Dendritic cell treated with granulocyte-macrophage colony-stimulating factor and Interleukin-4, amounts not matched to agents 40 ng/mL and 50 ng/mL, for 4 days (primary cell): ENCODE data around the gene GRB10.
"Not testable (repeated sequence)": the region's sequence is repeated elsewhere in the genome, so short reads cannot be mapped to it uniquely, and the experiment has no call there.

Experiments
- H3K27ac Mint-ChIP-seq: one replicate; pipeline ENCODE4 v1.8.0; 2022; ENCODE audit warnings: mild to moderate bottlenecking, mixed read lengths
- H3K27me3 Mint-ChIP-seq: one replicate; pipeline ENCODE4 v1.8.0; 2022; ENCODE audit warnings: mild to moderate bottlenecking, mixed read lengths
- H3K36me3 Mint-ChIP-seq: one replicate; pipeline ENCODE4 v1.8.0; 2022; ENCODE audit warnings: low read depth, mixed read lengths
- H3K4me1 Mint-ChIP-seq: one replicate; pipeline ENCODE4 v1.8.0; 2022; ENCODE audit warnings: low read depth, mixed read lengths
- H3K4me3 Mint-ChIP-seq: one replicate; pipeline ENCODE4 v1.8.0; 2022; ENCODE audit warnings: mild to moderate bottlenecking, moderate library complexity, mixed read lengths
- H3K9me3 Mint-ChIP-seq: one replicate; pipeline ENCODE4 v1.8.0; 2022; ENCODE audit warnings: mixed read lengths
- intact Hi-C: fragments of 100-400 bp; cut with micrococcal nuclease; formaldehyde crosslinking; loops from one replicate; pipeline ENCODE4 v1.15.0; 2022

The GRB10 gene

DNA sequence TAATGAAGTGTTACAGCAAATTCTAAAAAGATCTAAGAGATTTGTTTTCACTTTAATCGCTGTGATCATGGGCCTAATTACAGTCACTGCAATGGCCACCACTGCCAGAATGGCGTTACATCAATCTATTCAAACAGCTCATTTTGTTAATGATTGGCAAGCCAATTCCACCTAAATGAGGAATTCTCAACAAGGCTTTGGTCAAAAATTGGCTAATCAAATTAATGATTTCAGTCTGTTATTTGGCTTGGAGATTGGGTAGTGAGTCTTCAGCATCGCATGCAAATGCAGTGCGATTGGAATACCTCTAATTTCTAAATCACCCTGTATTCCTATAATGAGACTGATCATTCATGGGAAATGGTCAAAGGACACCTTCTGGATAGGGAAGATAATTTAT, 200.4 kb downstream of the GRB10 start:
- H3K4me3 Mint-ChIP-seq, H3K4me1 Mint-ChIP-seq, H3K27ac Mint-ChIP-seq, H3K36me3 Mint-ChIP-seq, H3K27me3 Mint-ChIP-seq, intact Hi-C loops: not testable (repeated sequence)
- H3K9me3 Mint-ChIP-seq: peaks cover 25% of the 10 kb centered on the region

DNA sequence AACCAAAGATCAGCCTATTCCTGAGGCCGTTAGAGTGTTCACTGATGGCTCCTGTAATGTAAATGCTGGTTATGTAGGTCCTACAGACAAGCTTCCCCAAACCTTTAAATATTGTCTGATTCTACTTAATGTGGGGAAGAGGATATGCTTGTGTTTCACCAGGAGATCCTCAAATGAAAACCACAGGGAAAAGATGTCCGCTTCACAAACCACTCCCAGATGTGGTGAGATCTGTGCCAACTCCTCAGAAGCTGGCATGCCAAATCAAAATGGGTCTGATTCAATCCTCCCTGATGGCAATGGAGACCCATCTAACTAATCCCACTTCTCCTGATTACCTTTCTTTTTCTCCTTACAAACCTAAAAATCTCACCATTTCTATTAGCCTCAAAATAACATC, 202.0 kb downstream of the GRB10 start:
- peaks cover 34% of the 10 kb centered on the region for H3K9me3 Mint-ChIP-seq
- H3K36me3 Mint-ChIP-seq, H3K27me3 Mint-ChIP-seq, H3K4me1 Mint-ChIP-seq, intact Hi-C loops, H3K27ac Mint-ChIP-seq, H3K4me3 Mint-ChIP-seq: not testable (repeated sequence)

DNA sequence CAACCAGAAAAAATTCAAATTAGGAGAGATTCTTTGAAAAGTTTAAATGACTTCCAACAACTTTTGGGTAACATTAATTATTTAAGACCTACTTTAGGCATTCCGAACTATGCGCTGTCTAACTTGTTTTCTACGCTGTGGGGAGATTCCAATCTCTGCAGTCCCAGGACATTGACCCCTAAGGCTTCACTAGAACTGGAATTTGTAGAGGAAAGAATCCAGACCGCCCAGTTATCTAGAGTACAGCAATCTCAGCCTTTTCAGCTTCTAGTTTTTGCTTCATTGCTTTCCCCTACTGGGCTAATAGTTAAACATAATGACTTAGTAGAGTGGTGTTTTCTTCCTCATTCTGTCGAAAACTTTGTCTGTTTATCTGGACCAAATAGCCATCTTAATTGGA, 202.6 kb downstream of the GRB10 start:
- intact Hi-C loops: no loop called here
- Mint-ChIP-seq H3K27ac (no peak overlapping the region), H3K4me3 (no peak overlapping the region), H3K9me3 (peaks cover 34% of the 10 kb centered on the region), H3K4me1 (no peaks in the 10 kb centered on the region), H3K27me3 (no peaks in the 10 kb centered on the region), H3K36me3 (no peaks in the 10 kb centered on the region)

DNA sequence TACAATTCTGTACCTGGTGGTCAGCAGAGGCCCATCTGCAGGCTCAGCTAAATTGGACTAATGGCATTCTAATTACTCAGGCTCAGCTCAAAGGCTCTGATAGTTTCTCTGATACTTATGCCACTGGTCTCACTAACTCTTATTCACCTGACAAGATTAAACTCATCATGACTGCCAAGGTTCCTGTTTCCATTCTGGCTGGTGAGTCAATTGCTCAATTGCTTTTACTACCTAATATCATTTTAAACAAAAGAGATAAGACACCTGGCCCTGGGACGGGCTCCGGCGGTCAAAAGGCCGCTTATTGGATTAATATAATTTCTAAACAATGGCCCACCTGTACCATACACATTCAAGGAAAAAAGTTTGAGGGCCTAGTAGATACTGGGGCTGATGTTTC, 204.6 kb downstream of the GRB10 start:
- H3K36me3 Mint-ChIP-seq, intact Hi-C loops, H3K27me3 Mint-ChIP-seq, H3K27ac Mint-ChIP-seq, H3K4me3 Mint-ChIP-seq, H3K4me1 Mint-ChIP-seq: not testable (repeated sequence)
- H3K9me3 Mint-ChIP-seq: peaks cover 19% of the 10 kb centered on the region

DNA sequence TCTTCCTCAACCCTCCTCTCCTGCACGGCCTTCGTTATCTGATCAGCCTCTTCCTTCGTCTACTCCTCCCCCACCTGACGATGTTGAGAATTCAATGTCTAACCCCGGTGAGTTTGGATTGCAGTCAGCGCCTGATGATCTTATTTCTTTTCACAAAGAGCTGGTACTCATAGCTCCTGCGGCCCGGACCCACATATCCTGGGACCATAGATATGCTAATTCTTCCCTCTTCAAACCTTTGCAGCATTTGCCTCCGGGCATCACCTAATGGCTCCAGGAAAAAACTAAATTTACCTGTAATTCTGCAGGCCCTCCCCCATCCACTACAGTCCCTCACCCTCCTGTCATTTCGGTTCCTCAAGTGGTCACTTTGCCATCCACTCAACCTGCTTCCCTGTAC, 205.1 kb downstream of the GRB10 start:
- intact Hi-C loops: no loop called here

DNA sequence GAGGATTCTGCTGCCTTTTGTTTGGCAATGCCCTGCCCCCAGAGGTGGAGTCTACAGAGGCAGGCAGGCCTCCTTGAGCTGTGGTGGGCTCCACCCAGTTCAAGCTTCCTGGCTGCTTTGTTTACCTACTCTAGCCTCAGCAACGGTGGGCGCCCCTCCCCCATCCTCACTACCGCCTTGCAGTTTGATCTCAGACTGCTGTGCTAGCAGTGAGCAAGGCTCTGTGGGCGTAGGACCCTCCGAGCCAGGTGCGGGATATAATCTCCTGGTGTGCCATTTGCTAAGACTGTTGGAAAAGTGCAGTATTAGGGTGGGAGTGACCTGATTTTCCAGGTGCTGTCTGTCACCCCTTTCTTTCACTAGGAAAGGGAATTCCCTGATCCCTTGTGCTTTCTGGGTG, 206.3 kb downstream of the GRB10 start:
- peaks cover 12% of the 10 kb centered on the region for H3K9me3 Mint-ChIP-seq
- H3K27ac Mint-ChIP-seq, intact Hi-C loops, H3K4me3 Mint-ChIP-seq, H3K36me3 Mint-ChIP-seq, H3K4me1 Mint-ChIP-seq, H3K27me3 Mint-ChIP-seq: not testable (repeated sequence)

More for the DNA sequence above, 205.1 kb downstream of the GRB10 start:
- no peak overlapping the region for H3K4me3 Mint-ChIP-seq
- H3K9me3 Mint-ChIP-seq: peaks cover 14% of the 10 kb centered on the region
- no peak overlapping the region for H3K27ac Mint-ChIP-seq
- no peaks in the 10 kb centered on the region for H3K27me3 Mint-ChIP-seq
- H3K4me1 Mint-ChIP-seq: no peaks in the 10 kb centered on the region
- no peaks in the 10 kb centered on the region for H3K36me3 Mint-ChIP-seq

DNA sequence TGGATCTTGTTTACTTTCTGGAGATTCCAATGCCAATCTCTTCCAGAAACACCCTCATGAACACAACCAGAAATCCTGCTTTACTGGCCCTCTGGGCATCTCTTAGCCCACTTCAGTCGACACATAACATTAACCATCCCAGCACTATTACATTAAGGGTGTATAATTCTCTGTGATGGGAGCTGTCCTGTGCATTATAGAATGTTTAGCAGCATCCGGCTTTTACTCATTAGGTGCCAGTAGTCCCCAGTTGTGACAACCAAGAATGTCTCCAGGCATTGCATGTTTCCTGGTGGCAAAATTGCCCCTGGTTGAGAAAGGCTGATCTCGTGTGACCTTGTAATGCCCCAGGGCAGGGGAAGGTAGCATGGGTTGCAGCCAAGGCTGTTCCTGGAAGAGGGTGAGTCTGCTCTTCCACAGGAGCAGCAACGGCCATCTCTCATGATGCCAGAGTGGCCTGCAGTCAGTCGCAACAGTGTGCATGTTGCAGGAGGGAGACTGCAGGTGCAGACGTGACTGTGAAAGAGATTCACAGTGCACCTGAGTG, 214.9 kb downstream of the GRB10 start:
- Mint-ChIP-seq H3K27ac (no peak overlapping the region), H3K36me3 (no peaks in the 10 kb centered on the region), H3K4me1 (no peaks in the 10 kb centered on the region), H3K4me3 (no peak overlapping the region), H3K27me3 (no peaks in the 10 kb centered on the region), H3K9me3 (no peaks in the 10 kb centered on the region)
- intact Hi-C loops: no loop called here

DNA sequence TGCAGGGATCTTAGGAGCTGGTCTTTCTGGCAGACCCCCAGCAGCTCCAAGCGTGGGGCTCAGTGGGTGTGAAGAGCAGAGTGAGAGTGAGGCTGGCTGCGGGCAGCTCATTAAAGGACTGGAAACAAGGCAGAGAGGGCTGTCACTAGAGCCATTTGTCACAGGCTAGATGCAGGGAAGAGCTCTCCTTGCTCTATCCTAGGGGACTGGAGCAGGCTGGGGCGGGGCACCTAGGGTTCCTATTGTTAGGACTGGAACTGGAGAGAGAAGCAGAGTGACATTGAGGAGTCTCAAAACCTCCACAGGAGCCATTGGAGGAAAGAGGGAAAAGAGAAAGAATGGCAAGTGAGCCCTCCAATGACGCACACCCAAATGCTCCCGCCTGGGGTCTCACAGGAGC, 216.7 kb downstream of the GRB10 start:
- Mint-ChIP-seq H3K27ac (no peak overlapping the region), H3K4me3 (no peak overlapping the region), H3K4me1 (no peaks in the 10 kb centered on the region), H3K36me3 (no peaks in the 10 kb centered on the region), H3K27me3 (no peaks in the 10 kb centered on the region), H3K9me3 (no peaks in the 10 kb centered on the region)
- intact Hi-C loops: no loop called here

DNA sequence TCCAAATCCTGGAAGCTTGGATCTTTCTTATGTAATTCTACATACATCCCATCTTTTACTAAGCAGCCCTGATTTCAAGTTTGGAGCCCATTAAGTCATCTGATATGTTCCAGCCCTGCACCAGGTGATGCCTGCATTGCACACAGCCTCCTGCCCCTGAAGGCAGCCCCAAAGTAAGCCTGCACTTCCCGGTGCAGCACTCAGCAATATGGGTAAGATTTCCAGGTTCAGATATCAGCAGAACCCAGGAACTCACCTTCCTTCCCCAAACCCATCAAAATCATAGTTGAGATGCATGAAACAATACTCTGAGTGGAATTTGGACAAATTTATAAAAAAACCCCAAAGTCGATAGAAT, 217.2 kb downstream of the GRB10 start:
- no peaks in the 10 kb centered on the region for H3K4me1 Mint-ChIP-seq
- H3K36me3 Mint-ChIP-seq: no peaks in the 10 kb centered on the region
- no peak overlapping the region for H3K4me3 Mint-ChIP-seq
- no peaks in the 10 kb centered on the region for H3K9me3 Mint-ChIP-seq
- intact Hi-C loops: no loop called here
- H3K27ac Mint-ChIP-seq: no peak overlapping the region
- H3K27me3 Mint-ChIP-seq: peaks cover 3% of the 10 kb centered on the region

DNA sequence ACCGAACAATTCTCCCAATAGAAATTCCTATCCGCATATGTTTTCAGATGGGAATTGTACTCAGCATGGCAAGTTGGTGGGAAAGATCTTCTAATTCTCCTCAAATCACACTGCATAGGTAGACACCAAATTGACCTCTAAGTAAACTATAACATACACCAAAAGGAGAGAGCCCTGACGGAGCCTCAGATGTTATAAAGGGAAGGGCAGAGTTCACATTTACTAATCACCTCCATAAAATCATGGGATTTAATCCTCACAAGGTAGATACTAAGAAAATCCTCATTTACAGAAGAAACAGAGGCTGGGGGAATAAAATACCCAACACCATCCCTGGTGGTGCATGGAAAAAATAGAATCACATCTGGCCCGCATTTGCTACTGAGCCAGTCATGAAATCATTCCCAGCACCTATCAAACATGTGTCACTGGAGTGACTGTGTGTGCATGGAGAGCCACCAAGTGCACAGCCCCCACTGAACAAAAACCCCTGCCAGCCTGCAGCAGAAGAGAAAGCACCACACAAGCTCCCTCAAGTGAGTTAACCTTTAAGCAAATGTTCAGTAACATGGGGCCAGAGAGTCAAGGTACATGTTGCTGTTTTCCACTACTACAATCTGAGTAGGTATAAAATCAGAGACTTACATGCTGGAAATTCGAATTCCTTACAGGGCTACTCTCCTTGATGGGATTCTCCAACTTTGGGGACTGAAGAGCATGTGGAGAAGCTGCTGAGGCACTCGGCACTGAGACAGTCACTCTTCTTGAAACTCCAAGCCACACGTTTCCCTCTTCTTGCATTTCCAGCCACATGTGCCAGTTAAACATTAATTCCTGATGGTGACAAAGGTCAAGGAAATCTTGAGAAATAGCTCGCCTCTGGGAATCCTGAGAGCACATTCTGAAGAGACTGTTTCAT, 217.8 kb downstream of the GRB10 start, which contains the start of gene DDC:
TSS of gene DDC (minus strand) at position 766 of the 919 bp plus-strand sequence. CDS start 21,320 bp downstream, outside the sequence.
- H3K4me3 Mint-ChIP-seq: no peak within 1 kb of the TSS
- H3K36me3 Mint-ChIP-seq: no peaks in the 10 kb centered on the region
- H3K27ac Mint-ChIP-seq: no peak within 1 kb of the TSS
- H3K4me1 Mint-ChIP-seq: no peaks in the 10 kb centered on the region
- intact Hi-C loops: no loop called here
- H3K9me3 Mint-ChIP-seq: no peaks in the 10 kb centered on the region
- peaks cover 6% of the 10 kb centered on the region for H3K27me3 Mint-ChIP-seq

DNA sequence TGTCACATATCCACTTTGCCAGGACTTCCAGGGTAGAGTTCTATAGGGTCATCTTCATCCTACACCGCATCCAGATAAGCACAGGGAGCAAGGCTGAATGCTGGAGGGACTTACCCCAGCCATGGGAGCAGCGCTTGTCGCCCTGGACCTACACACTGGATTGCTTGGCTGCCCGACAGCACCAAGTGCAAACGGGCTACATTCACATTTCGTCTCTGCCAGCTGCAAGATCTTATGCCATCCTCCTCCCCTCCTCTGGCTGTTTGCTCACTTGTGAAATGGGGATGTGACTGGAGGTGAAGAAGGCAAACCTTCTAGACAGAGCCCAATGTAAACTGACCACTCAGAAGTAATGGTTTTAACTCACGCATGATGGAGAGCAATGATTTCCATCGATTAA, 218.5 kb downstream of the GRB10 start:
- H3K36me3 Mint-ChIP-seq: no peaks in the 10 kb centered on the region

DNA sequence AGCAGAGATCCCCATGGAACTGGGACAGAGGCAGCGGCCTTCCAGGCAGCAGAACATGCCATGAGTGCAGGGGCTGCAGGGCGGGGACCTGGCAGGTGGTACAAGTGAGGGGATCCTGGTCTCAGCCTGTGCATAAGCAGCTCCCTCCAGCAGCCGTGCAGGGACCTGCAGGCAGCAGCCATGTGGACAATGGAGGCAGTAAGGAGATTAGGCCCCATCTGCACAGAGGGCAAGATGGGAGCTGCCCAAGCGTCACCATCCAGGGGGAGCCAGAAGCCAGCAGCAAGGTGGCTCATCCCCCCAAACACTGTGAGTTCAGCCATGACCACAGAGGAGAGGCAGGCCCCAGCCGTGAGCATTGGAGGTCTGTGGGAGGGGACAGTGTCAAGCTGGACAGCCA, 220.6 kb downstream of the GRB10 start:
- Mint-ChIP-seq H3K9me3 (no peaks in the 10 kb centered on the region), H3K27ac (no peak overlapping the region), H3K4me1 (no peaks in the 10 kb centered on the region), H3K4me3 (no peak overlapping the region), H3K27me3 (peaks cover 17% of the 10 kb centered on the region), H3K36me3 (no peaks in the 10 kb centered on the region)
- intact Hi-C loops: no loop called here

More for the DNA sequence above, 218.5 kb downstream of the GRB10 start:
- Mint-ChIP-seq H3K4me3 (no peak overlapping the region), H3K27me3 (peaks cover 10% of the 10 kb centered on the region), H3K4me1 (no peaks in the 10 kb centered on the region), H3K27ac (no peak overlapping the region), H3K9me3 (no peaks in the 10 kb centered on the region)
- intact Hi-C loops: no loop called here

DNA sequence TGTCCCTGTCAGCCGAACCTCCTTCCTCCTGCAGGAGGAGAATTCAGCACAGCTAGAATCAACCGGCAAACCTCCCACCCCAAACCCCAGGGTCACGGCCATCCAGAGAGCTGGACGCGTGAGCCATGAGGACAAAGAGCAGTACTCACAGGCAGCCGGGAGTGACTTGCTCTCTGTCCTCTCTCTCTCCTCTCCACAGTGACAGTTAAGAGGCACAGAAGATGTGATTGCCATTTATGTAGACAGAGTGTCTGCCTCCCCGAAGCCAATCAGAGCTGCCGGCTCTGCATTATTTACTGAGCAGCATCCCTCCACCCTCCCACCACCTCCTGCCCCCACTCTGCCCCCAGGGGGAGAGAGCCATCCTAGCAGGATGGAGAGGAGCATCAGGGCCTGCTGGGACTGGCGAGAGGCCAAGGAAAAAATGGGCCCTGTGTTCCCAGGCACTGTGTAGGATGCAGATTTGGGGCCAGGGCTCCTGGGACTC, 221.8 kb downstream of the GRB10 start:
- H3K4me1 Mint-ChIP-seq: no peaks in the 10 kb centered on the region
- no peak overlapping the region for H3K27ac Mint-ChIP-seq
- no peaks in the 10 kb centered on the region for H3K36me3 Mint-ChIP-seq
- no peak overlapping the region for H3K4me3 Mint-ChIP-seq
- H3K27me3 Mint-ChIP-seq: peaks cover 17% of the 10 kb centered on the region
- intact Hi-C loops: no loop called here
- no peaks in the 10 kb centered on the region for H3K9me3 Mint-ChIP-seq

DNA sequence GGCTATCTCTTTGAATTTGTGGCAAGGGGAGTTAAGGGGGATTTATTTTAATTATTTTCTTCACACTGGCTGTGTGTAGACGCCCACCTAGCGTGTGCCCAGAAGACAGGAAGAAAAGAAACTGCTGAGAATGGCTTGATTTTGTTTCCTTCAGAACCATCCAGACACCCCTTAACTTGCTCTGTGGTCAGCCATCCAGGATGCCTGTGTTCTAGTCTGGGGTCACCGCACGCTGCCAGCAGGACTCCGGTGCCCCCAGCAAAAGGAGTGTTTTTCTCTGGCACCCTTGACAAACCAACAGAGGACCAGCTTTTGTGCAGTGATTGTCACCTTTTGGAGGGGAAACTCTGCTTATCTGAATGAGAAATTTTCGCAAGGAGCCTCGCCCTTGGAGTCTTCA, 222.8 kb downstream of the GRB10 start:
- Mint-ChIP-seq H3K4me1 (no peaks in the 10 kb centered on the region), H3K36me3 (no peaks in the 10 kb centered on the region), H3K9me3 (no peaks in the 10 kb centered on the region), H3K4me3 (no peak overlapping the region), H3K27me3 (peaks cover 17% of the 10 kb centered on the region), H3K27ac (no peak overlapping the region)
- intact Hi-C loops: no loop called here
